Heart right ventricle (tissue), 16 donors: ENCODE measurements around the gene CLSTN2. TPM values are rescaled to one million over a fixed set of nuclear protein-coding genes. Genes with fewer than 3 reads are reported as not detected.

Source experiments
- ATAC-seq, 8 donors: fragments of 200-7000 bp; cut with Tn5 transposase; one replicate each; pipeline ENCODE4 v1.9.1; 2020; ENCODE audit warnings: mild to moderate bottlenecking in 8 of 8, moderate library complexity in 8 of 8, moderate number of reproducible peaks in 1 of 8
- DNase-seq, 2 donors: peaks; one replicate each; pipeline ENCODE4 v3.0.0-alpha.2; 2020
- H3K27ac ChIP-seq, 10 donors: fragments of 200-600 bp; sonication (generic) in 2 of 10; one replicate each; pipeline versions ENCODE4 v1.5.0 to v1.8.0; 2020 to 2022; ENCODE audit warnings: mild to moderate bottlenecking in 3 of 10
- H3K27me3 ChIP-seq, 7 donors: fragments of 200-600 bp; one replicate each; pipeline ENCODE4 v1.8.0; 2021 to 2022; ENCODE audit warnings: mild to moderate bottlenecking in 2 of 7
- H3K36me3 ChIP-seq, 9 donors: fragments of 200-600 bp; sonication (generic) in 1 of 9; one replicate each; pipeline versions ENCODE4 v1.5.0 to v1.8.0; 2020 to 2022; ENCODE audit warnings: mild to moderate bottlenecking in 2 of 9
- H3K4me1 ChIP-seq, 9 donors: fragments of 200-600 bp; sonication (generic) in 1 of 9; one replicate each; pipeline versions ENCODE4 v1.5.0 to v1.8.0; 2020 to 2022; ENCODE audit warnings: mild to moderate bottlenecking in 4 of 9
- H3K4me3 ChIP-seq, 10 donors: fragments of 200-600 bp; sonication (generic) in 2 of 10; one replicate each; pipeline versions ENCODE4 v1.5.0 to v1.8.0; 2020 to 2022; ENCODE audit warnings: mild to moderate bottlenecking in 7 of 10, moderate library complexity in 2 of 10
- H3K9me3 ChIP-seq, 11 donors: fragments of 200-600 bp in 10 of 11; sonication (generic) in 2 of 11; one replicate each; pipeline versions ENCODE4 v1.5.0 to v1.8.0; 2013 to 2022; ENCODE audit warnings: mild to moderate bottlenecking in 2 of 11, control low read depth in 1 of 11, moderate library complexity in 1 of 11
- CTCF ChIP-seq, 9 donors: fragments of 200-600 bp; sonication (generic) in 2 of 9; IDR thresholded peaks; one replicate each; pipeline versions ENCODE4 v1.5.0 to v1.8.0; 2021 to 2022; ENCODE audit warnings: antibody characterized with exemption in 9 of 9, mild to moderate bottlenecking in 5 of 9, moderate library complexity in 1 of 9
- WGBS, 2 donors: extraction: QIAGEN DNeasy Blood & Tissue Kit; methylation state at CpG; one replicate each; pipeline ENCODE4 v1.1.7; 2013; ENCODE audit warnings: inconsistent platforms in 1 of 2; 5-methylcytosine and 5-hydroxymethylcytosine counted together
- intact Hi-C, 10 donors: fragments of 100-400 bp; cut with DNase I; formaldehyde crosslinking; loops; one replicate each; pipeline versions ENCODE4 v1.11.1 to v1.14.2; 2022
- polyA plus RNA-seq, 2 donors: library from polyadenylated mRNA; stranded (reverse); fragments of 200-250 nt; gene quantifications; one replicate each; pipeline ENCODE4 v1.2.3, GENCODE V29; 2013
- total RNA-seq, 10 donors: library from RNA; stranded (reverse); fragmentation: NEBNext Ultra II Directional in 3 of 10; extraction: Animal tissue kit (Norgen Biotek cat#: 25700) in 3 of 10; gene quantifications; one replicate each; pipeline versions ENCODE4 v1.2.1 to v1.2.4, GENCODE V29; 2021 to 2023
- donor health status: Arrhythmogenic right ventricular cardiomyopathy.
- donor health status: ischemic (EF 13 %, LVEDD 7.1; RV severe dilation, severe dysfunction).
- donor health status: healthy with polysubstance abuse.
- donor health status: DM: no; HTN: yes; CAD: no.
- donor health status: DM: no; HTN: no; CAD: no.
- donor health status: ischemic (EF 25% LVEDD 6.9; RV normal size, moderate dysfunction).
- donor health status: ischemic (EF 25% LVEDD 5.7; RV mildly dilated, moderate dysfunction).
- donor health status: healthy.
- donor health status: DM: yes; HTN: yes; CAD: no.
- donor health status: Ischemic cardiomyopathy.
- donor health status: ischemic (EF 35%, LVEDD 5.7; RV mildly dilated, moderate dysfunction).
- donor health status: nonischemic (EF 11% LVEDD 7.7; RV severe dilation, severe dysfunction).
- donor health status: DM: yes; HTN: yes; CAD: no.
- donor health status: PGD.
- donor health status: ischemic (EF 29% LVEDD 5.4; RV normal size, mild dysfunction).
- donor health status: nonischemic (EF 23%, LVEDD 6.1; RV moderate dilation, normal function).

CLSTN2 gene
- total and polyA plus RNA-seq, 12 donors: 0.57 to 10.7 (median 4.4) TPM

GRCh38 chr3:139928708-139929505 lies 6.1 kb upstream of the CLSTN2 start:
- Histone ChIP-seq H3K4me1 (no peaks in the 10 kb centered on the region), H3K36me3 (no peaks in the 10 kb centered on the region), H3K4me3 (no peak overlapping the region), H3K27ac (no peak overlapping the region), H3K9me3 (no peaks in the 10 kb centered on the region), H3K27me3 (peaks cover 0 to 19% (median 11%) of the 10 kb centered on the region in 7 donors)
- intact Hi-C loops: loop anchor here in 2 of 10 donors (1.0 to 10.0 kb wide), 2 partner anchors 21 to 204 kb away; no protein-coding TSS in a partner anchor
- TF ChIP-seq CTCF (IDR thresholded peaks at IDR 0.05): no peak
- WGBS, 2 donors: 61 to 69% methylated on average over 4 of the region's 4 CpGs
- DNase-seq (no peak), ATAC-seq (no peak)

GRCh38 chr3:139930211-139930610 lies 4.8 kb upstream of the CLSTN2 start:
- intact Hi-C loops: loop anchor here in 9 of 10 donors (5.0 to 10.0 kb wide), 8 partner anchors 208 to 805 kb away; no protein-coding TSS in a partner anchor
- no peaks in the 10 kb centered on the region for H3K9me3 ChIP-seq
- TF ChIP-seq CTCF (IDR thresholded peaks at IDR 0.05): no peak
- peaks cover 0 to 32% (median 11%) of the 10 kb centered on the region in 7 donors for H3K27me3 ChIP-seq
- H3K4me1 ChIP-seq: peaks cover 0 to 6% (median 0%) of the 10 kb centered on the region in 9 donors
- no peak overlapping the region for H3K4me3 ChIP-seq
- 70 to 72% methylated on average over 1 of the region's 1 CpG for WGBS, 2 donors
- H3K27ac ChIP-seq: no peak overlapping the region
- no peaks in the 10 kb centered on the region for H3K36me3 ChIP-seq
- ATAC-seq: no peak
- no peak for DNase-seq

- 23 to 24% methylated on average over 2 of the region's 2 CpGs for WGBS, 2 donors
- no peaks in the 10 kb centered on the region for H3K36me3 ChIP-seq
Measured at GRCh38 chr3:139933766-139934165, 1.2 kb upstream of the CLSTN2 start.

More at GRCh38 chr3:139933766-139934165, 1.2 kb upstream of the CLSTN2 start:
- DNase-seq: no peak
- H3K27ac ChIP-seq: no peak overlapping the region
- peaks cover 0 to 24% (median 14%) of the 10 kb centered on the region in 9 donors for H3K4me1 ChIP-seq
- TF ChIP-seq CTCF (IDR thresholded peaks at IDR 0.05): no peak
- no peak for ATAC-seq
- peaks cover 0 to 66% (median 16%) of the 10 kb centered on the region in 7 donors for H3K27me3 ChIP-seq
- intact Hi-C loops: loop anchor here in 9 of 10 donors (2.0 to 10.0 kb wide), 11 partner anchors 211 to 801 kb away; no protein-coding TSS in a partner anchor
- no peaks in the 10 kb centered on the region for H3K9me3 ChIP-seq
- no peak overlapping the region for H3K4me3 ChIP-seq
